ENCODE data around the gene MBOAT7. TPM values are rescaled to one million over a fixed set of nuclear protein-coding genes. Genes with fewer than 3 reads are reported as not detected.

The MBOAT7 gene
- total RNA-seq, 2 donors from 2014 or later: 40.5 to 98.9 TPM

GRCh38 chr19:54204767-54205468, 15.5 kb upstream of the MBOAT7 start:
- DNase-seq (no peak), ATAC-seq (no peak)
- intact Hi-C loops (cut with DNase I): no loop called here
- no peaks in the 10 kb centered on the region for H3K9me3 ChIP-seq
- WGBS, 2 donors: 73 to 75% methylated on average over 4 of the region's 4 CpGs
- TF ChIP-seq CTCF (IDR thresholded peaks at IDR 0.05) (no peak), POLR2A (IDR thresholded peaks at IDR 0.05) (no peak)
- H3K27me3 ChIP-seq: no peaks in the 10 kb centered on the region
- H3K4me3 ChIP-seq: no peak overlapping the region
- H3K4me1 ChIP-seq: peaks cover 90% of the 10 kb centered on the region
- H3K27ac ChIP-seq: peak overlapping the region in 3 of 4 donors; percentile 9 to 97 (median 93)
- H3K36me3 ChIP-seq (replicated peaks in 1 of 2; ENCODE audit: insufficient read depth in 1 of 2, low read depth in 2 of 2): peaks cover 5 to 30% of the 10 kb centered on the region in 2 donors

DNA sequence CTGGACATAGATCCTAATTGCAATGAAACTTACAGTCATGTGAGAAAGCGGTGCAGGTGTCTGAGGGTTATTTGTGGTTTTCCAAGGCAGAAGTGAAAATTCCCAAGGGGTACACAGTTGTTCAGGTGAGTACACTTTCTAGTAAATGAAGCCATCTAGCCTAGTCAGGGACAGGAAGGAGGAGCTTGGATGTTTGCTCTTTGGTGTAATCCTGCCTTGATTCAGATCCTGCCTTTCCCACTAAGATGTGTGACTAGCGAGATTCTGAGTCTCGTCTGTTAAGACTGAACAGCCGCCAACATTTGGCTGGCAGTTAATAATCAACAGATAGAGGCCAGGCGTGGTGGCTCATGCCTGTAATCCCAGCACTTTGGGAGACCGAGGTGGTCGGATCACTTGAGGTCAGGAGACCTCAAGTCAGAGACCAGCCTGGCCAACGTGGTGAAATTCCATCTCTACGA, 13.8 kb upstream of the MBOAT7 start:
- ATAC-seq: peak; percentile 4
- H3K36me3 ChIP-seq (replicated peaks in 1 of 2; ENCODE audit: insufficient read depth in 1 of 2, low read depth in 2 of 2): peaks cover 5 to 30% of the 10 kb centered on the region in 2 donors
- TF ChIP-seq CTCF (IDR thresholded peaks at IDR 0.05) (no peak), POLR2A (IDR thresholded peaks at IDR 0.05) (peak in 2 of 3 donors; percentile 33 to 39)
- no peak overlapping the region for H3K4me3 ChIP-seq
- peaks cover 75% of the 10 kb centered on the region for H3K4me1 ChIP-seq
- DNase-seq: peak; percentile 64 to 80 (median 78)
- intact Hi-C loops (cut with DNase I): no loop called here
- H3K27ac ChIP-seq: peak overlapping the region; percentile 33 to 97 (median 94)
- 19 to 20% methylated on average over 8 to 9 of the region's 9 CpGs for WGBS, 2 donors
- no peaks in the 10 kb centered on the region for H3K27me3 ChIP-seq
- H3K9me3 ChIP-seq: no peaks in the 10 kb centered on the region

DNA sequence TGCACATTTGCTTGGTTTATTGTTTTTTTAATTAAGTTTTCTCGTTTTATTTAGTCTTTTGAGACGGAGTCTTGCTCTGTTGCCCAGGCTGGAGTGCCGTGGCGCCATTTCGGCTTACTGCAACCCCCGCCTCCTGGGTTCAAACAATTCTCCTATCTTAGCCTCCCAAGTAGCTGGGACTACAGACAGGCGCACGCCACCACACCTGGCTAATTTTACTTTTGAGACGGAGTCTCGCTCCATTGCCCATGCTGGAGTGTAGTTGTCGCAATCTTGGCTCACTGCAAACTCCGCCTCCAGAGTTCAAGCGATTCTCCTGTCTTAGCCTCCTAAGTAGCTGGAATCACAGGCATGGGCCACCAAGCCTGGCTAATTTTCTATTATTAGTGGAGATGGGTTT, 12.6 kb upstream of the MBOAT7 start:
- intact Hi-C loops (cut with DNase I): no loop called here

DNA sequence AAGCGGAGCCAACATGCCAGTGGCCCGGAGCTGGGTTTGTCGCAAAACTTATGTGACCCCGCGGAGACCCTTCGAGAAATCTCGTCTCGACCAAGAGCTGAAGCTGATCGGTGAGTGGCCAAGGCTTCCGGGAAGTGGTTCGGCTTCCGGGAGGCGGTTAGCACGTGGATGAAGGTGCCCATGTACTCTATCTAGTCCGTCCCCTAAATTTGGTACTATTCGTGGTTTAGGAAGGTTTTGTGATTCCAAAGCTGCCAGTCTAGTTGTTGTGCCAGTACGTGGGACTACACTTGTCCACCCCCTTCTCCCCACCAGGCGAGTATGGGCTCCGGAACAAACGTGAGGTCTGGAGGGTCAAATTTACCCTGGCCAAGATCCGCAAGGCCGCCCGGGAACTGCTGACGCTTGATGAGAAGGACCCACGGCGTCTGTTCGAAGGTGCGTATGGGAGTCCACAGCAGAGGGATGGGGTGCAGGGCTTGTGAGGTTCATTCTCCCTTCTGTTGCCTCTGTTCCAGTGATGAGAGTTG, 11.9 kb upstream of the MBOAT7 start:
- Histone ChIP-seq H3K4me1 (peaks cover 55% of the 10 kb centered on the region), H3K27ac (peak overlapping the region; percentile 81 to 97 (median 94)), H3K4me3 (peak overlapping the region; percentile 65 to 74), H3K36me3 (replicated peaks in 1 of 2; ENCODE audit: insufficient read depth in 1 of 2, low read depth in 2 of 2) (peaks cover under 1 to 19% of the 10 kb centered on the region in 2 donors), H3K27me3 (no peaks in the 10 kb centered on the region), H3K9me3 (no peaks in the 10 kb centered on the region)
- TF ChIP-seq CTCF (IDR thresholded peaks at IDR 0.05) (no peak), POLR2A (IDR thresholded peaks at IDR 0.05) (no peak)
- DNase-seq: no peak
- ATAC-seq: no peak
- WGBS, 2 donors: 0% methylated on average over 15 to 28 of the region's 28 CpGs
- intact Hi-C loops (cut with DNase I): no loop called here

More for the DNA sequence above, 12.6 kb upstream of the MBOAT7 start:
- ATAC-seq (no peak), DNase-seq (no peak)
- H3K9me3 ChIP-seq: no peaks in the 10 kb centered on the region
- H3K4me3 ChIP-seq: peak overlapping the region in 1 of 2 donors; percentile 4
- no peaks in the 10 kb centered on the region for H3K27me3 ChIP-seq
- 47 to 49% methylated on average over 13 of the region's 13 CpGs for WGBS, 2 donors
- H3K36me3 ChIP-seq (replicated peaks in 1 of 2; ENCODE audit: insufficient read depth in 1 of 2, low read depth in 2 of 2): peaks cover 5 to 24% of the 10 kb centered on the region in 2 donors
- peaks cover 63% of the 10 kb centered on the region for H3K4me1 ChIP-seq
- TF ChIP-seq POLR2A (IDR thresholded peaks at IDR 0.05): no peak
- no peak for TF ChIP-seq CTCF (IDR thresholded peaks at IDR 0.05)
- H3K27ac ChIP-seq: peak overlapping the region in 3 of 4 donors; percentile 93 to 97 (median 94)

Data from body of pancreas (tissue), 4 donors.